ENCODE data around the gene SYT1.

Gene SYT1

DNA sequence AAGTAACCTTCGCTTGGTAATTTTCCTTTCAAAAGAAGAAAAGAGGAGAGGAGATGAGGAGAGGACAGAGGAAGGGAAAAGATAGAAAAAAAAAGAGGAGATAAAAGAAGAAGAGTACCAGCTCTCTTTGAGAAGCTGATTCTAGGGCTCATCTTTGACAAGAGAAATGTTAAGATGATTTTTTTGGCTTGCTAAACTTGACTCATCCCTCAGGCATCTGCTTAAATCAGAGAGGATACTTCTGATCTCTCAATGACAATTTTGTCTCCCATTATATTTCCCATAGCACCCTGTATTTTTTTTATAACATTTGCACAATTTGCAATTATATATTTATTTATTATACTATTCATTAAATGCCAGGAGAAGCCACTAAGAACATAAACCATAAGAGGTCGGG is 17.1 kb downstream of the SYT1 start:
- Histone ChIP-seq H3K27ac (replicated peaks) (no peak overlapping the region), H3K4me3 (replicated peaks; ENCODE audit: insufficient read depth, low read length) (no peak overlapping the region), H3K27me3 (ENCODE audit: insufficient read depth, poor library complexity, severe bottlenecking) (no peaks in the 10 kb centered on the region)
- TF ChIP-seq POLR2AphosphoS5 (IDR thresholded peaks at IDR 0.05; ENCODE audit: low read depth): no peak
- no peak for TF ChIP-seq SPI1 (IDR thresholded peaks at IDR 0.05; ENCODE audit: borderline replicate concordance, low read depth)
- no peak for TF ChIP-seq GABPA (IDR thresholded peaks at IDR 0.05; ENCODE audit: low read depth)
- TF ChIP-seq, protein P1, sequence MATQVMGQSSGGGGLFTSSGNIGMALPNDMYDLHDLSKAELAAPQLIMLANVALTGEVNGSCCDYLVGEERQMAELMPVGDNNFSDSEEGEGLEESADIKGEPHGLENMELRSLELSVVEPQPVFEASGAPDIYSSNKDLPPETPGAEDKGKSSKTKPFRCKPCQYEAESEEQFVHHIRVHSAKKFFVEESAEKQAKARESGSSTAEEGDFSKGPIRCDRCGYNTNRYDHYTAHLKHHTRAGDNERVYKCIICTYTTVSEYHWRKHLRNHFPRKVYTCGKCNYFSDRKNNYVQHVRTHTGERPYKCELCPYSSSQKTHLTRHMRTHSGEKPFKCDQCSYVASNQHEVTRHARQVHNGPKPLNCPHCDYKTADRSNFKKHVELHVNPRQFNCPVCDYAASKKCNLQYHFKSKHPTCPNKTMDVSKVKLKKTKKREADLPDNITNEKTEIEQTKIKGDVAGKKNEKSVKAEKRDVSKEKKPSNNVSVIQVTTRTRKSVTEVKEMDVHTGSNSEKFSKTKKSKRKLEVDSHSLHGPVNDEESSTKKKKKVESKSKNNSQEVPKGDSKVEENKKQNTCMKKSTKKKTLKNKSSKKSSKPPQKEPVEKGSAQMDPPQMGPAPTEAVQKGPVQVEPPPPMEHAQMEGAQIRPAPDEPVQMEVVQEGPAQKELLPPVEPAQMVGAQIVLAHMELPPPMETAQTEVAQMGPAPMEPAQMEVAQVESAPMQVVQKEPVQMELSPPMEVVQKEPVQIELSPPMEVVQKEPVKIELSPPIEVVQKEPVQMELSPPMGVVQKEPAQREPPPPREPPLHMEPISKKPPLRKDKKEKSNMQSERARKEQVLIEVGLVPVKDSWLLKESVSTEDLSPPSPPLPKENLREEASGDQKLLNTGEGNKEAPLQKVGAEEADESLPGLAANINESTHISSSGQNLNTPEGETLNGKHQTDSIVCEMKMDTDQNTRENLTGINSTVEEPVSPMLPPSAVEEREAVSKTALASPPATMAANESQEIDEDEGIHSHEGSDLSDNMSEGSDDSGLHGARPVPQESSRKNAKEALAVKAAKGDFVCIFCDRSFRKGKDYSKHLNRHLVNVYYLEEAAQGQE (IDR thresholded peaks at IDR 0.05; ENCODE audit: insufficient replicate concordance, low read depth): no peak
- TF ChIP-seq, protein P2, sequence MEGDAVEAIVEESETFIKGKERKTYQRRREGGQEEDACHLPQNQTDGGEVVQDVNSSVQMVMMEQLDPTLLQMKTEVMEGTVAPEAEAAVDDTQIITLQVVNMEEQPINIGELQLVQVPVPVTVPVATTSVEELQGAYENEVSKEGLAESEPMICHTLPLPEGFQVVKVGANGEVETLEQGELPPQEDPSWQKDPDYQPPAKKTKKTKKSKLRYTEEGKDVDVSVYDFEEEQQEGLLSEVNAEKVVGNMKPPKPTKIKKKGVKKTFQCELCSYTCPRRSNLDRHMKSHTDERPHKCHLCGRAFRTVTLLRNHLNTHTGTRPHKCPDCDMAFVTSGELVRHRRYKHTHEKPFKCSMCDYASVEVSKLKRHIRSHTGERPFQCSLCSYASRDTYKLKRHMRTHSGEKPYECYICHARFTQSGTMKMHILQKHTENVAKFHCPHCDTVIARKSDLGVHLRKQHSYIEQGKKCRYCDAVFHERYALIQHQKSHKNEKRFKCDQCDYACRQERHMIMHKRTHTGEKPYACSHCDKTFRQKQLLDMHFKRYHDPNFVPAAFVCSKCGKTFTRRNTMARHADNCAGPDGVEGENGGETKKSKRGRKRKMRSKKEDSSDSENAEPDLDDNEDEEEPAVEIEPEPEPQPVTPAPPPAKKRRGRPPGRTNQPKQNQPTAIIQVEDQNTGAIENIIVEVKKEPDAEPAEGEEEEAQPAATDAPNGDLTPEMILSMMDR (IDR thresholded peaks at IDR 0.05; ENCODE audit: insufficient read depth, low read length): no peak
- no peak for DNase-seq (ENCODE audit: low read depth in 1 of 2, low spot score in 1 of 2)

DNA sequence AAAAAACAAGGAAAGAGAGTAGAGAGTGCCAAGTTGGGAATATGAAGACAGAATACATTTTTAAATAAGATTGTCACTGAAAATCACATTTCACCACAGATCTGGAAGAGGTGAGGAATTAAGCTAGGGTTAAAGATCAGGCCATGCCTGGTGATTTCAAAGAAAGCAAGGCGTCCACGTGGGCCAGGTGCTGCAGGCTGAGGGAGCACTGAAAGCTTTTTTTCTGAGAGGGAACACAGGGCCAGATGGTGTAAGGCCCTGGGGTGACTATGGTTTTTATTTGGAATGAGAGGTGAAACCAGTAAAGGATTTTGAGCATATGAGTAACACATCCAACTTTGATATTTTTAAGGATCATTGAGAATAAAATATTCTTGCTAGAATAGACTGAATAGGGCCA is 20.9 kb downstream of the SYT1 start:
- no peak overlapping the region for H3K27ac ChIP-seq (replicated peaks)
- no peaks in the 10 kb centered on the region for H3K27me3 ChIP-seq (ENCODE audit: insufficient read depth, poor library complexity, severe bottlenecking)
- no peak for DNase-seq (ENCODE audit: low read depth in 1 of 2, low spot score in 1 of 2)
- no peak for TF ChIP-seq SPI1 (IDR thresholded peaks at IDR 0.05; ENCODE audit: borderline replicate concordance, low read depth)
- TF ChIP-seq POLR2AphosphoS5 (IDR thresholded peaks at IDR 0.05; ENCODE audit: low read depth): no peak
- TF ChIP-seq, protein P1 (IDR thresholded peaks at IDR 0.05; ENCODE audit: insufficient replicate concordance, low read depth): no peak
- TF ChIP-seq, protein P2 (IDR thresholded peaks at IDR 0.05; ENCODE audit: insufficient read depth, low read length): no peak
- TF ChIP-seq GABPA (IDR thresholded peaks at IDR 0.05; ENCODE audit: low read depth): no peak
- H3K4me3 ChIP-seq (replicated peaks; ENCODE audit: insufficient read depth, low read length): no peak overlapping the region

DNA sequence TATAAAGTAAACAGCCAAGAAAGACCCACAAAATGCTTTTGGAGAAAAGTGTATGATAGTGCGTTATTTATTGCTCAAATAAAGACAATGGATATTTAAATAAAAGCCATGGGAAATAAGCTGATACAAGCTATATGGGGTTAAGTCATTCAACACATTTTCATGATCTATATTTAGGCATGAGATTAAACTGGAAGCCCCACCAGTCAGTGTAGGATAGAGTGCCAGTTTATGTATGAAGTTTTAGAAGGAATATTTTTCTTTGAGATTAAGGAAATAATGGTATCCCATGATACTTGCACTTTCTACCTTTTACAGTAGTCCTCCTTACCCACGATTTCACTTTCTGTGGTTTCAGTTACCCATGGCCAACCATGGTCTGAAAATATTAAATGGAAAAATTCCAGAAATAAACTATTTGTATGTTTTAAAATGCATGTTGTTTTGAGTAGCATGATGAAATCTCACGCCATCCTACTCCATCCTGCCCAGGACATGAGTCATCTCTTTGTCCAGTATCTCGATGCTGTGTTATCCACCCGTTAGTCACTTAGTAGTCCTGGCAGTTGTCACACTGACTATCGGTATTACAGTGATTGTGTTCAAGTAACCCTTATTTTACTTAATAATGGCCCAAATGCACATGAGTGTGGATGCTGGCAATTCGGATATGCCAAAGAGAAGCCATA is 22.3 kb downstream of the SYT1 start:
- no peak for DNase-seq (ENCODE audit: low read depth in 1 of 2, low spot score in 1 of 2)
- Histone ChIP-seq H3K4me3 (replicated peaks; ENCODE audit: insufficient read depth, low read length) (no peak overlapping the region), H3K27me3 (ENCODE audit: insufficient read depth, poor library complexity, severe bottlenecking) (no peaks in the 10 kb centered on the region), H3K27ac (replicated peaks) (no peak overlapping the region)
- TF ChIP-seq, protein P2 (IDR thresholded peaks at IDR 0.05; ENCODE audit: insufficient read depth, low read length): no peak
- TF ChIP-seq POLR2AphosphoS5 (IDR thresholded peaks at IDR 0.05; ENCODE audit: low read depth) (no peak), SPI1 (IDR thresholded peaks at IDR 0.05; ENCODE audit: borderline replicate concordance, low read depth) (no peak), GABPA (IDR thresholded peaks at IDR 0.05; ENCODE audit: low read depth) (no peak)
- TF ChIP-seq, protein P1 (IDR thresholded peaks at IDR 0.05; ENCODE audit: insufficient replicate concordance, low read depth): no peak
